PC-3 (cell line): ENCODE results near the gene FYN.

Experiments used
- CTCF ChIP-seq: fragments of 300-600 bp; sonication (generic); conservative IDR thresholded peaks from 2 replicates; pipeline ENCODE4 v1.5.1; 2017; ENCODE audit warnings: antibody characterized with exemption, low read depth, mild to moderate bottlenecking, low read length
- EZH2 ChIP-seq: fragments of 300-600 bp; sonication (generic); IDR thresholded peaks from one replicate; pipeline ENCODE4 v1.6.1; 2017; ENCODE audit warnings: antibody characterized with exemption, mild to moderate bottlenecking, low read length; ENCODE audit not compliant: unreplicated experiment

GRCh38 chr6:111711984-111712752 lies 161.1 kb downstream of the FYN start:
- no peak for TF ChIP-seq CTCF
- TF ChIP-seq EZH2, result no peak
